Bronchial epithelial cell (primary cell): ENCODE results near the gene FST. TPM values are rescaled to one million over a fixed set of nuclear protein-coding genes. Genes with fewer than 3 reads are reported as not detected.

Source experiments
- DNase-seq: peaks from one replicate; pipeline ENCODE4 v3.0.0-alpha.2; 2010; ENCODE audit warnings: low read depth
- FAIRE-seq: peaks from 2 replicates; lab custom pipeline; 2011; peaks lifted over from hg19 to GRCh38; lab: Jason Lieb, UNC
- H3K27me3 ChIP-seq: 2 replicates; pipeline ENCODE4 v1.5.1; 2011; ENCODE audit warnings: low read length; ENCODE audit not compliant: control insufficient read depth, insufficient read depth
- H3K36me3 ChIP-seq: 2 replicates; pipeline ENCODE4 v1.5.1; 2011; ENCODE audit warnings: low read length; ENCODE audit not compliant: control insufficient read depth, insufficient read depth
- H3K4me3 ChIP-seq: 2 replicates; pipeline ENCODE4 v1.5.1; 2011; ENCODE audit warnings: mild to moderate bottlenecking, low read depth, low read length, control low read depth
- CTCF ChIP-seq: IDR thresholded peaks from 2 replicates; pipeline ENCODE4 v1.5.1; 2011; ENCODE audit warnings: mild to moderate bottlenecking, moderate library complexity, low read length, control low read depth, inconsistent platforms; ENCODE audit not compliant: insufficient read depth, severe bottlenecking
- total RNA-seq: library from RNA; depleted of rRNA; stranded (reverse); fragments of >200 nt; gene quantifications from 2 replicates; pipeline ENCODE4 v1.2.1, GENCODE V29; 2014

The FST gene
- total RNA-seq, 1 donor from 2014 or later = 85.0 TPM

GRCh38 chr5:53512539-53512938, 32.1 kb downstream of the FST start:
- no peaks in the 10 kb centered on the region for H3K36me3 ChIP-seq
- FAIRE-seq (peak; percentile 64), DNase-seq (peak; percentile 73)
- H3K4me3 ChIP-seq = no peak overlapping the region
- no peak for TF ChIP-seq CTCF
- no peaks in the 10 kb centered on the region for H3K27me3 ChIP-seq

- Histone ChIP-seq H3K27me3 (no peaks in the 10 kb centered on the region), H3K4me3 (no peak overlapping the region), H3K36me3 (no peaks in the 10 kb centered on the region)
- DNase-seq (no peak), FAIRE-seq (no peak)
- TF ChIP-seq CTCF = no peak
Observed at GRCh38 chr5:53515988-53516387, 35.6 kb downstream of the FST start.

GRCh38 chr5:53520813-53521212, 40.4 kb downstream of the FST start:
- Histone ChIP-seq H3K36me3 (no peaks in the 10 kb centered on the region), H3K4me3 (no peak overlapping the region), H3K27me3 (no peaks in the 10 kb centered on the region)
- no peak for TF ChIP-seq CTCF
- DNase-seq (no peak), FAIRE-seq (no peak)

Other genes with a start within 250 kb of the FST start
- gene NDUFS4, start 80.0 kb downstream of the FST start, total RNA-seq = 163 and 164 TPM in 2 replicates